Medulla oblongata (tissue), 1 donor: ENCODE data around the gene EIF2S1.

Experiments used
- DNase-seq: peaks from one replicate; pipeline ENCODE4 v3.0.0-alpha.2; 2015; ENCODE audit errors: extremely low spot score

The EIF2S1 gene

GRCh38 chr14:67435603-67436002 is 75.5 kb downstream of the EIF2S1 start:
- no peak for DNase-seq
